NK-92 (cell line): ENCODE measurements around the gene ARL15.
"Not testable (repeated sequence)": the region's sequence is repeated elsewhere in the genome, so short reads cannot be mapped to it uniquely, and the experiment has no call there.

Experiments
- DNase-seq: peaks from one replicate; lab custom pipeline; 2025; ENCODE audit not compliant: unreplicated experiment; lab: John Stamatoyannopoulos, UW

Gene ARL15

GRCh38 chr5:54310433-54311175, at the start of gene ARL15:
TSS of gene ARL15 (minus strand) at chr5:54310573.
- peak; percentile 83 for DNase-seq

GRCh38 chr5:54360089-54360488, 49.7 kb upstream of the ARL15 start:
- DNase-seq, result no peak

- no peak for DNase-seq
Measured at GRCh38 chr5:54357408-54358058, 47.2 kb upstream of the ARL15 start.

GRCh38 chr5:54353933-54354564, 43.7 kb upstream of the ARL15 start:
- not testable (repeated sequence) for DNase-seq

GRCh38 chr5:54352580-54352979, 42.2 kb upstream of the ARL15 start:
- DNase-seq, result not testable (repeated sequence)

GRCh38 chr5:54347221-54347865, 37.0 kb upstream of the ARL15 start:
- DNase-seq, result no peak

GRCh38 chr5:54344653-54345052, 34.3 kb upstream of the ARL15 start:
- no peak for DNase-seq

- no peak for DNase-seq
Measured at GRCh38 chr5:54341971-54342370, 31.6 kb upstream of the ARL15 start.

- DNase-seq, result no peak
Measured at GRCh38 chr5:54337523-54337922, 27.1 kb upstream of the ARL15 start.

GRCh38 chr5:54332720-54333119, 22.3 kb upstream of the ARL15 start:
- DNase-seq, result no peak

GRCh38 chr5:54329731-54330709, 19.6 kb upstream of the ARL15 start:
- no peak for DNase-seq

GRCh38 chr5:54326662-54327270, 16.4 kb upstream of the ARL15 start:
- DNase-seq, result no peak

- DNase-seq, result no peak
Measured at GRCh38 chr5:54325610-54326311, 15.4 kb upstream of the ARL15 start.

- no peak for DNase-seq
Measured at GRCh38 chr5:54325272-54325609, 14.9 kb upstream of the ARL15 start.

- no peak for DNase-seq
Measured at GRCh38 chr5:54324651-54325271, 14.4 kb upstream of the ARL15 start.

GRCh38 chr5:54323495-54323894, 13.1 kb upstream of the ARL15 start:
- DNase-seq, result no peak

GRCh38 chr5:54320256-54320655, 9.9 kb upstream of the ARL15 start:
- no peak for DNase-seq

GRCh38 chr5:54317511-54318260, 7.3 kb upstream of the ARL15 start:
- DNase-seq, result no peak
